Activated T-helper 2 cell treated with anti-CD3 and anti-CD28 coated beads, Interferon-gamma antibody, Interleukin-2, Interleukin-4, amounts not matched to agents 10 μg/mL and 5 μg/mL and 100 μg/mL, durations not matched to agents 14 hours and 24 hours and 36 hours (primary cell): ENCODE measurements around the gene SDC3. TPM values are rescaled to one million over a fixed set of nuclear protein-coding genes. Genes with fewer than 3 reads are reported as not detected.

Experiments used
- DNase-seq: peaks from one replicate; pipeline ENCODE4 v3.0.0; 2021; ENCODE audit warnings: low spot score
- H3K27ac Mint-ChIP-seq: one replicate; pipeline ENCODE4 v1.8.0; 2021; ENCODE audit warnings: mixed read lengths
- H3K27me3 Mint-ChIP-seq: one replicate; pipeline ENCODE4 v1.8.0; 2021; ENCODE audit warnings: low read depth, mixed read lengths
- H3K36me3 Mint-ChIP-seq: one replicate; pipeline ENCODE4 v1.8.0; 2021; ENCODE audit warnings: low read depth, mixed read lengths
- H3K4me1 Mint-ChIP-seq: one replicate; pipeline ENCODE4 v1.8.0; 2021; ENCODE audit warnings: low read depth, mixed read lengths
- H3K4me3 Mint-ChIP-seq: one replicate; pipeline ENCODE4 v1.8.0; 2021; ENCODE audit warnings: low read depth, mild to moderate bottlenecking, moderate library complexity, mixed read lengths
- H3K9me3 Mint-ChIP-seq: one replicate; pipeline ENCODE4 v1.8.0; 2021; ENCODE audit warnings: mixed read lengths
- intact Hi-C: fragments of 100-400 bp; cut with micrococcal nuclease; formaldehyde crosslinking; loops from one replicate; pipeline ENCODE4 v1.15.1; 2023
- total RNA-seq: library from RNA; stranded (reverse); gene quantifications from 2 replicates; pipeline ENCODE4 v1.2.3, GENCODE V29; 2022

Gene SDC3
- total RNA-seq, 1 donor from 2014 or later: 0.46 TPM

DNA sequence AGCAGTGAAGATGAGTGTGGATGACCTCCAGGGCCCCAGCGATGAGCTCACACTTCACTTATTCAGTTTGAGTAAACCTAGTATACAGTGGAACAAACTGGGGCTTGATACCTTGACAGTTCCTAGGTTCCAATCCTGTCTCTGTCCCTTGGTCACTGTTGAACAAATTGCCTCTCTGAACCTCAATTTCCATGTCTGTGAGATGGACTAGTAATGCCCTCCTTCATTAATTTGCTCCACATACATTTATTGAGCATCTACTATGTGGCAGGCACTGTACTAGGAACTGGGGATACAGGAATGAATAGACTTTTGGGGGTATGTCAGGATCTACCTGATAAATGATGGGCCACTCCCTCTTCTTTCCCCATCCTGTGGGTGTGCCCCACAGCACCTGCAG lies 57.3 kb downstream of the SDC3 start:
- intact Hi-C loops: no loop called here
- Mint-ChIP-seq H3K36me3 (no peaks in the 10 kb centered on the region), H3K4me1 (peaks cover 1% of the 10 kb centered on the region), H3K27ac (no peak overlapping the region), H3K27me3 (peaks cover 23% of the 10 kb centered on the region), H3K4me3 (no peak overlapping the region), H3K9me3 (no peaks in the 10 kb centered on the region)
- DNase-seq: no peak

- H3K27me3 Mint-ChIP-seq: peaks cover 29% of the 10 kb centered on the region
- no peaks in the 10 kb centered on the region for H3K36me3 Mint-ChIP-seq
- H3K9me3 Mint-ChIP-seq: no peaks in the 10 kb centered on the region
- H3K27ac Mint-ChIP-seq: no peak overlapping the region
- intact Hi-C loops: no loop called here
- no peak for DNase-seq
- peaks cover 1% of the 10 kb centered on the region for H3K4me1 Mint-ChIP-seq
- no peak overlapping the region for H3K4me3 Mint-ChIP-seq
These were observed 58.0 kb downstream of the SDC3 start for GRCh38 chr1:30850607-30851006.

- Mint-ChIP-seq H3K27me3 (peaks cover 38% of the 10 kb centered on the region), H3K4me1 (no peaks in the 10 kb centered on the region)
- intact Hi-C loops: no loop called here
These were observed 60.4 kb downstream of the SDC3 start for GRCh38 chr1:30848130-30848529.

GRCh38 chr1:30847358-30847972 lies 61.1 kb downstream of the SDC3 start:
- intact Hi-C loops: no loop called here
- H3K27ac Mint-ChIP-seq: no peak overlapping the region
- H3K4me3 Mint-ChIP-seq: no peak overlapping the region
- H3K9me3 Mint-ChIP-seq: no peaks in the 10 kb centered on the region
- no peak for DNase-seq
- no peaks in the 10 kb centered on the region for H3K36me3 Mint-ChIP-seq
- H3K27me3 Mint-ChIP-seq: peaks cover 39% of the 10 kb centered on the region
- no peaks in the 10 kb centered on the region for H3K4me1 Mint-ChIP-seq

More at GRCh38 chr1:30848130-30848529, 60.4 kb downstream of the SDC3 start:
- H3K27ac Mint-ChIP-seq: no peak overlapping the region
- H3K9me3 Mint-ChIP-seq: no peaks in the 10 kb centered on the region
- no peak for DNase-seq
- H3K4me3 Mint-ChIP-seq: no peak overlapping the region
- no peaks in the 10 kb centered on the region for H3K36me3 Mint-ChIP-seq

- H3K36me3 Mint-ChIP-seq: no peaks in the 10 kb centered on the region
- no peaks in the 10 kb centered on the region for H3K4me1 Mint-ChIP-seq
- intact Hi-C loops: no loop called here
- H3K27me3 Mint-ChIP-seq: peaks cover 43% of the 10 kb centered on the region
- no peak for DNase-seq
- no peak overlapping the region for H3K4me3 Mint-ChIP-seq
- no peaks in the 10 kb centered on the region for H3K9me3 Mint-ChIP-seq
- no peak overlapping the region for H3K27ac Mint-ChIP-seq
These were observed 62.0 kb downstream of the SDC3 start for GRCh38 chr1:30846587-30846986.

GRCh38 chr1:30845904-30846290 lies 62.7 kb downstream of the SDC3 start:
- Mint-ChIP-seq H3K4me3 (no peak overlapping the region), H3K4me1 (no peaks in the 10 kb centered on the region)

DNA sequence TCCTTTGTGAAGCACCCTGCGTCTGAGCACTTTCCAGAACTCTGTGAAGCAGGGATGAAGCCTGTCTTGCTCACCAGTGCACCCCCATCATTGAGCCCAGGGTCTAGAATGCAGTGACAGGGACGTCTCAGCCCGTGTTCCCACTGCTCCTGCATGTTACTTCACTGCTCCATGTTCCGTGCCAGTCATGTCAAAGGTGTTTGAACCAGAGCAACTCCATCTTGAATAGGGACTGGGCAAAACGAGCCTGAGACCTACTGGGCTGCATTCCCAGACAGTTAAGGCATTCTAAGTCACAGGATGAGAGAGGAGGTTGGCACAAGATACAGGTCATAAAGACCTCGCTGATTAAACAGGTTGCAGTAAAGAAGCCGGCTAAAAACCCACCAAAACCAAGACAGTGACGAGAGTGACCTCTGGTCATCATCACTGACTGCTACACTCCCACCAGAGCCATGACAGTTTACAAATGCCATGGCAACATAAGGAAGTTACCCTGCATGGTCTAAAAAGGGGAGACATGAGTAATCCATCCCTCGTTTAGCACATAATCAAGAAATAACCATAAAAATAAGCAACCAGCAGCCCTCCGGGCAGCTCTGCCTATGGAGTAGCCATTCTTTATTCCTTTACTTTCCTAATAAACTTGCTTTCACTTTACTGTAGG lies 63.2 kb downstream of the SDC3 start:
- no peak overlapping the region for H3K4me3 Mint-ChIP-seq
- H3K27me3 Mint-ChIP-seq: peaks cover 49% of the 10 kb centered on the region
- H3K9me3 Mint-ChIP-seq: no peaks in the 10 kb centered on the region
- H3K27ac Mint-ChIP-seq: no peak overlapping the region
- no peak for DNase-seq
- no peaks in the 10 kb centered on the region for H3K36me3 Mint-ChIP-seq
- H3K4me1 Mint-ChIP-seq: no peaks in the 10 kb centered on the region
- intact Hi-C loops: no loop called here

More at GRCh38 chr1:30845904-30846290, 62.7 kb downstream of the SDC3 start:
- H3K36me3 Mint-ChIP-seq: no peaks in the 10 kb centered on the region
- intact Hi-C loops: no loop called here
- H3K27ac Mint-ChIP-seq: no peak overlapping the region
- peaks cover 48% of the 10 kb centered on the region for H3K27me3 Mint-ChIP-seq
- H3K9me3 Mint-ChIP-seq: no peaks in the 10 kb centered on the region
- DNase-seq: no peak

GRCh38 chr1:30844631-30845030 lies 63.9 kb downstream of the SDC3 start:
- Mint-ChIP-seq H3K27me3 (peaks cover 48% of the 10 kb centered on the region), H3K4me3 (no peak overlapping the region), H3K9me3 (no peaks in the 10 kb centered on the region), H3K36me3 (no peaks in the 10 kb centered on the region), H3K4me1 (no peaks in the 10 kb centered on the region), H3K27ac (no peak overlapping the region)
- intact Hi-C loops: no loop called here
- no peak for DNase-seq

- no peak overlapping the region for H3K27ac Mint-ChIP-seq
- H3K36me3 Mint-ChIP-seq: no peaks in the 10 kb centered on the region
- intact Hi-C loops: no loop called here
- H3K9me3 Mint-ChIP-seq: no peaks in the 10 kb centered on the region
- H3K4me3 Mint-ChIP-seq: no peak overlapping the region
- H3K27me3 Mint-ChIP-seq: peaks cover 41% of the 10 kb centered on the region
- no peak for DNase-seq
- no peaks in the 10 kb centered on the region for H3K4me1 Mint-ChIP-seq
These were observed 65.7 kb downstream of the SDC3 start for GRCh38 chr1:30842697-30843354.

- no peak overlapping the region for H3K27ac Mint-ChIP-seq
- H3K27me3 Mint-ChIP-seq: peaks cover 39% of the 10 kb centered on the region
- intact Hi-C loops: no loop called here
These were observed 67.5 kb downstream of the SDC3 start for GRCh38 chr1:30840904-30841598.

DNA sequence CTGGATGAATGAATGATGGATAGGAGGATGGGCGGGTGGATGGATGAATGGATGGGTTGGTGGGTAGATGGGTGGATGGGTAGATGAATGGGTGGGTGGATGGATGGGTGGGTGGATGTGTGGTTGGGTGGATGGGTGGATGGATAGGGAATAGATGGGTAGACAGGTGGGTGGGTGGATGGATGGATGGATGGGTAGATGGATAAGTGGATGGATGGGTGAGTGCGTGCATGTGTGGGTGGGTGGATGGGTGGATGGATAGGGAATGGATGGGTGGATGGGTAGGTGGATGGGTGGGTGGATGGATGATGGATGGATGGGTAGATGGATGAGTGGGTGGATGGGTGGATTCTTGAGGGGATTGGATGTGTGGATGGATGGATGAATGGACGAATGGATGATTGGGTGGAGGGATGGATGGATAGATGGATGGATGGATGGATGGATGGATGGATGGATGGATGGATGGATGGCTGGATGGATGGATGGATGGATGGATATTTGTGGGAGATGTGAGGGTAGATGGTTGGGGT lies 68.7 kb downstream of the SDC3 start:
- Mint-ChIP-seq H3K27me3 (peaks cover 30% of the 10 kb centered on the region), H3K36me3 (no peaks in the 10 kb centered on the region), H3K27ac (no peak overlapping the region), H3K9me3 (no peaks in the 10 kb centered on the region), H3K4me3 (no peak overlapping the region), H3K4me1 (no peaks in the 10 kb centered on the region)
- intact Hi-C loops: no loop called here
- no peak for DNase-seq

More at GRCh38 chr1:30840904-30841598, 67.5 kb downstream of the SDC3 start:
- no peaks in the 10 kb centered on the region for H3K36me3 Mint-ChIP-seq
- no peaks in the 10 kb centered on the region for H3K4me1 Mint-ChIP-seq
- no peak for DNase-seq
- no peaks in the 10 kb centered on the region for H3K9me3 Mint-ChIP-seq
- H3K4me3 Mint-ChIP-seq: no peak overlapping the region

GRCh38 chr1:30838996-30839395 lies 69.6 kb downstream of the SDC3 start:
- intact Hi-C loops: no loop called here
- H3K4me3 Mint-ChIP-seq: no peak overlapping the region
- H3K36me3 Mint-ChIP-seq: no peaks in the 10 kb centered on the region
- no peak overlapping the region for H3K27ac Mint-ChIP-seq
- DNase-seq: no peak
- H3K27me3 Mint-ChIP-seq: peaks cover 30% of the 10 kb centered on the region
- no peaks in the 10 kb centered on the region for H3K9me3 Mint-ChIP-seq
- no peaks in the 10 kb centered on the region for H3K4me1 Mint-ChIP-seq
